ENCODE measurements around the gene CMC1.

GRCh38 chr3:28210968-28211713, 30.3 kb upstream of the CMC1 start:
- TF ChIP-seq POLR2AphosphoS5 (IDR thresholded peaks at IDR 0.05) (no peak), CTCF (IDR thresholded peaks at IDR 0.05) (no peak), POLR2A (IDR thresholded peaks at IDR 0.05) (no peak), EP300 (IDR thresholded peaks at IDR 0.05) (no peak)

All from stomach (tissue), 4 donors.